Measurements from ENCODE around the gene EPAS1. TPM values are rescaled to one million over a fixed set of nuclear protein-coding genes. Genes with fewer than 3 reads are reported as not detected.

Gene EPAS1
- total RNA-seq, 1 donor from 2014 or later = 4.4 TPM

DNA sequence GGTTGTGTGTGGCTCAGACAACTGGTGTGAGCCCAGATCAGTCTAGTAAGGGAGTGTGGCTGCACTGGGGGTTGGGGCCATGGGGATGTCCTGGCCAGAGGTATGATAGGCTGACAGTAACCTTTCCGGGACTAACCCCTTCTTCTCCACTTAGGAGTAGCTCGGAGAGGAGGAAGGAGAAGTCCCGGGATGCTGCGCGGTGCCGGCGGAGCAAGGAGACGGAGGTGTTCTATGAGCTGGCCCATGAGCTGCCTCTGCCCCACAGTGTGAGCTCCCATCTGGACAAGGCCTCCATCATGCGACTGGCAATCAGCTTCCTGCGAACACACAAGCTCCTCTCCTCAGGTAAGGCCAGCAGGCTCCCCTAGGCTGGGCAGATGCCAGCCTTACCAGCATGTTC lies 49.5 kb downstream of the EPAS1 start:
- H3K36me3 Mint-ChIP-seq = no peaks in the 10 kb centered on the region
- TF ChIP-seq, protein P1, sequence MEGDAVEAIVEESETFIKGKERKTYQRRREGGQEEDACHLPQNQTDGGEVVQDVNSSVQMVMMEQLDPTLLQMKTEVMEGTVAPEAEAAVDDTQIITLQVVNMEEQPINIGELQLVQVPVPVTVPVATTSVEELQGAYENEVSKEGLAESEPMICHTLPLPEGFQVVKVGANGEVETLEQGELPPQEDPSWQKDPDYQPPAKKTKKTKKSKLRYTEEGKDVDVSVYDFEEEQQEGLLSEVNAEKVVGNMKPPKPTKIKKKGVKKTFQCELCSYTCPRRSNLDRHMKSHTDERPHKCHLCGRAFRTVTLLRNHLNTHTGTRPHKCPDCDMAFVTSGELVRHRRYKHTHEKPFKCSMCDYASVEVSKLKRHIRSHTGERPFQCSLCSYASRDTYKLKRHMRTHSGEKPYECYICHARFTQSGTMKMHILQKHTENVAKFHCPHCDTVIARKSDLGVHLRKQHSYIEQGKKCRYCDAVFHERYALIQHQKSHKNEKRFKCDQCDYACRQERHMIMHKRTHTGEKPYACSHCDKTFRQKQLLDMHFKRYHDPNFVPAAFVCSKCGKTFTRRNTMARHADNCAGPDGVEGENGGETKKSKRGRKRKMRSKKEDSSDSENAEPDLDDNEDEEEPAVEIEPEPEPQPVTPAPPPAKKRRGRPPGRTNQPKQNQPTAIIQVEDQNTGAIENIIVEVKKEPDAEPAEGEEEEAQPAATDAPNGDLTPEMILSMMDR (IDR thresholded peaks at IDR 0.05; ENCODE audit: unreplicated experiment) = no peak
- peaks cover 4% of the 10 kb centered on the region for H3K4me1 Mint-ChIP-seq
- no peaks in the 10 kb centered on the region for H3K9me3 Mint-ChIP-seq
- no peak for DNase-seq (ENCODE audit: low spot score in 2 of 2, unreplicated experiment in 2 of 2)
- H3K27ac Mint-ChIP-seq = no peak overlapping the region
- H3K4me3 Mint-ChIP-seq = no peak overlapping the region
- no peaks in the 10 kb centered on the region for H3K27me3 Mint-ChIP-seq (ENCODE audit: low read depth)

DNA sequence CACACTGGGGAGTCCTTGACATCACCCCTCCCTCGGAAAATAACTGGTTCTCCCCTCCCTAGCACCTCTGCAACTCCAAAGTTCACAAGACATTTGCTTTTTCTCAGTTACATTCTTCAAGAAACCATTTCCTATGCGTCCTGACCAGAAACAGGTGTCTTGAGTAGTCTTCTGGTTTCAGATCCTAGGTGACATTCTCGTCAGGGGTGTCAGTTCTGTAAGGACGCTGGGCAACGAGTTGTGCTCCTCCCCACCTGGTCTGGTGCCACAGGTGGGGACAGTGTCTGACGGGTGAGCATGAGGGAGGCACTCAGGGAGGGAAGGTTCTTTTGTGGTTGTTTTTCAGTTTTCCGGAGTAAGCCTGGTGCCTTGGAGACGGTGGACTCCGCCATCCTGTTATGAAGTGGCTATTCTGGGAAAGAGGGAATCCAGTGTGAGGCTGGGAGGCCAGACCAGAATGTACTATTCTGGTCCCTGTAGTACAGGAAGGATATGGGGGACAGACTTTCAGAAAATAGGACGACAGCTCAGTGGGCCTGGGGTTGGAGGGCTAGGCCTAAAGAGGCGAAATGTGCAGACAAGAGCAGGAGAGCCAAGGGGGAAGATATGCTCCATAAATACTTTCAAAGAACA lies 50.6 kb downstream of the EPAS1 start:
- Mint-ChIP-seq H3K4me1 (peaks cover 2% of the 10 kb centered on the region), H3K27ac (no peak overlapping the region), H3K9me3 (no peaks in the 10 kb centered on the region), H3K27me3 (ENCODE audit: low read depth) (no peaks in the 10 kb centered on the region), H3K36me3 (no peaks in the 10 kb centered on the region), H3K4me3 (no peak overlapping the region)
- TF ChIP-seq, protein P1 (IDR thresholded peaks at IDR 0.05; ENCODE audit: unreplicated experiment) = no peak
- no peak for DNase-seq (ENCODE audit: low spot score in 2 of 2, unreplicated experiment in 2 of 2)

DNA sequence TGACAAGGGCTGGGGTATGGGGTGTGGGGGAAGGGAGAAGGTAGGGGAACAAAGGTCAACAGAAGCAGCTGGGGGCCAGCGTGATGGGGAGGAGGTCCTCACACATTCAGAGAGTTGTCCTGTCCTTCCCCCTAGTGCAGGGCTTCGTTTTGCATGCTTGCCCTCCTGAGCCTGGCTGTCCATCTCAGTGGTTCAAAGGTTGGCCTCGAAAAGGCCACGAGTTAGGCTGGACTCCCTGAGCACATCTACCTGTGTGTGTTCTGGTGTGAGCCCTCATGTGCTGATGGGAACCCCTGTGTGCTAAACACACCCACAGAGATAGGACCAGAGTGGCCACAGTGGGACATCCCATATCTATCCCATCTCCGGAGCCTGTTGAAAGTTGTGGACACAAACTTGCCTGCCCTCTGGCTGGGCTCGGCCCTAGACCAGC lies 51.9 kb downstream of the EPAS1 start:
- DNase-seq (ENCODE audit: low spot score in 2 of 2, unreplicated experiment in 2 of 2) = no peak
- no peak overlapping the region for H3K4me3 Mint-ChIP-seq
- no peaks in the 10 kb centered on the region for H3K9me3 Mint-ChIP-seq
- H3K4me1 Mint-ChIP-seq = peaks cover 2% of the 10 kb centered on the region
- H3K27me3 Mint-ChIP-seq (ENCODE audit: low read depth) = no peaks in the 10 kb centered on the region
- H3K36me3 Mint-ChIP-seq = no peaks in the 10 kb centered on the region
- no peak overlapping the region for H3K27ac Mint-ChIP-seq
- TF ChIP-seq, protein P1 (IDR thresholded peaks at IDR 0.05; ENCODE audit: unreplicated experiment) = no peak

- no peaks in the 10 kb centered on the region for H3K9me3 Mint-ChIP-seq
- TF ChIP-seq, protein P1 (IDR thresholded peaks at IDR 0.05; ENCODE audit: unreplicated experiment) = no peak
Measured at GRCh38 chr2:46350029-46350689, 53.0 kb downstream of the EPAS1 start.

GRCh38 chr2:46351098-46351749 lies 54.0 kb downstream of the EPAS1 start:
- H3K27ac Mint-ChIP-seq = no peak overlapping the region
- H3K27me3 Mint-ChIP-seq (ENCODE audit: low read depth) = no peaks in the 10 kb centered on the region
- H3K36me3 Mint-ChIP-seq = no peaks in the 10 kb centered on the region
- H3K4me1 Mint-ChIP-seq = no peaks in the 10 kb centered on the region
- H3K9me3 Mint-ChIP-seq = no peaks in the 10 kb centered on the region
- H3K4me3 Mint-ChIP-seq = no peak overlapping the region
- DNase-seq (ENCODE audit: low spot score in 2 of 2, unreplicated experiment in 2 of 2) = no peak
- TF ChIP-seq, protein P1 (IDR thresholded peaks at IDR 0.05; ENCODE audit: unreplicated experiment) = no peak

More at GRCh38 chr2:46350029-46350689, 53.0 kb downstream of the EPAS1 start:
- no peak overlapping the region for H3K27ac Mint-ChIP-seq
- no peak for DNase-seq (ENCODE audit: low spot score in 2 of 2, unreplicated experiment in 2 of 2)
- no peak overlapping the region for H3K4me3 Mint-ChIP-seq
- H3K27me3 Mint-ChIP-seq (ENCODE audit: low read depth) = no peaks in the 10 kb centered on the region
- H3K4me1 Mint-ChIP-seq = no peaks in the 10 kb centered on the region
- H3K36me3 Mint-ChIP-seq = no peaks in the 10 kb centered on the region

Measured in mesothelial cell of epicardium (in vitro differentiated cells).